MM.1S (cell line): ENCODE measurements around the gene DCDC2C.

Experiments used
- DNase-seq: peaks from one replicate; pipeline ENCODE4 v3.0.0-alpha.2; 2015
- H2AFZ ChIP-seq: fragments of 300-600 bp; sonication (generic); 2 replicates; pipeline ENCODE4 v1.6.0; 2016; ENCODE audit warnings: antibody characterized with exemption, low read length
- H3F3A ChIP-seq: fragments of 300-600 bp; sonication (generic); 2 replicates; pipeline ENCODE4 v1.6.1; 2016; ENCODE audit warnings: mild to moderate bottlenecking, antibody characterized with exemption, low read length, moderate library complexity, mixed read lengths; ENCODE audit not compliant: insufficient read depth
- H3K27ac ChIP-seq: fragments of 300-600 bp; sonication (generic); 2 replicates; pipeline ENCODE4 v1.5.1; 2016; ENCODE audit warnings: mild to moderate bottlenecking, low read length
- H3K27me3 ChIP-seq: fragments of 300-600 bp; sonication (generic); replicated peaks from 2 replicates; pipeline ENCODE4 v1.6.0; 2016; ENCODE audit warnings: low read length; ENCODE audit not compliant: insufficient read depth
- H3K36me3 ChIP-seq: fragments of 300-600 bp; sonication (generic); replicated peaks from 2 replicates; pipeline ENCODE4 v1.6.1; 2016; ENCODE audit warnings: mild to moderate bottlenecking, low read length, mixed read lengths; ENCODE audit not compliant: insufficient read depth
- H3K4me1 ChIP-seq: fragments of 300-600 bp; sonication (generic); 2 replicates; pipeline ENCODE4 v1.6.1; 2016; ENCODE audit warnings: low read length, mixed read lengths
- H3K4me2 ChIP-seq: fragments of 300-600 bp; sonication (generic); 2 replicates; pipeline ENCODE4 v1.6.0; 2016; ENCODE audit warnings: low read depth, low read length
- H3K4me3 ChIP-seq: fragments of 300-600 bp; sonication (generic); 2 replicates; pipeline ENCODE4 v1.5.1; 2016; ENCODE audit warnings: low read length, mixed read lengths
- H3K79me2 ChIP-seq: fragments of 300-600 bp; sonication (generic); 2 replicates; pipeline ENCODE4 v1.6.1; 2016; ENCODE audit warnings: mixed run types, low read length, mixed read lengths
- H3K9ac ChIP-seq: fragments of 300-600 bp; sonication (generic); 2 replicates; pipeline ENCODE4 v1.6.1; 2016; ENCODE audit warnings: low read length, mixed read lengths
- H3K9me2 ChIP-seq: fragments of 300-600 bp; sonication (generic); replicated peaks from 2 replicates; pipeline ENCODE4 v1.6.1; 2016; ENCODE audit warnings: mild to moderate bottlenecking, low read length, mixed read lengths; ENCODE audit not compliant: insufficient read depth
- H3K9me3 ChIP-seq: fragments of 300-600 bp; sonication (generic); replicated peaks from 2 replicates; pipeline ENCODE4 v1.6.1; 2016; ENCODE audit warnings: mild to moderate bottlenecking, low read length, mixed read lengths; ENCODE audit not compliant: insufficient read depth
- H4K20me1 ChIP-seq: fragments of 300-600 bp; sonication (generic); 2 replicates; pipeline ENCODE4 v1.6.1; 2016; ENCODE audit warnings: mild to moderate bottlenecking, low read length, moderate library complexity, mixed read lengths; ENCODE audit not compliant: insufficient read depth
- EZH2 ChIP-seq: fragments of 300-600 bp; sonication (generic); optimal IDR thresholded peaks from 2 replicates; pipeline ENCODE3; 2017; ENCODE audit warnings: low read depth, mild to moderate bottlenecking, antibody characterized with exemption, low read length, mixed read lengths
- EZH2phosphoT487 ChIP-seq: fragments of 300-600 bp; sonication (generic); IDR thresholded peaks from 2 replicates; pipeline ENCODE4 v1.6.1; 2018; ENCODE audit warnings: antibody characterized with exemption, low read length
- TF ChIP-seq, protein P1 (sequence below): fragments of 300-600 bp; sonication (generic); IDR thresholded peaks from 2 replicates; pipeline ENCODE4 v1.5.1; 2016; ENCODE audit warnings: antibody characterized with exemption, low read length, mixed read lengths

The DCDC2C gene

DNA sequence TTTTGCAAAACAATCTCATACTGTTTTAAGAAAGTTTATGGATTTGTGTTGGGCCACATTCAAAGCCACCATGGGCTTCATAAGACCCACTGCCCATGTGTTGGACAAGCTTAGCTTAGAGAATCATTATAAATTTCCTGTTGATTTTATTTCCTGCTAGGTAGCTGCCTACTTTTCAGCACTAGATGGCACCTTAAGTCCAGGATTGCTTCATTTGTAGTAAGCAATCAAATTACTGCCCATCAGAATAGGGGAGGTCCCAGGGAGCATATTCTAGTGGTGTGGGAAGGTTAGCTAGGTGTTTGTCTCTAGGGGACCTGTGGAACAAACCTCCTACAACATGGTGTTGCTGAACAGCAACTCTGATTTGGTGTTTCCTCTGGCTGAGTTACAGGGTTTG is 11.0 kb upstream of the DCDC2C start:
- no peaks in the 10 kb centered on the region for H4K20me1 ChIP-seq
- no peaks in the 10 kb centered on the region for H3K36me3 ChIP-seq
- no peak overlapping the region for H2AFZ ChIP-seq
- no peak overlapping the region for H3K4me3 ChIP-seq
- H3K9ac ChIP-seq, result no peak overlapping the region
- TF ChIP-seq EZH2, result no peak
- TF ChIP-seq, protein P1, sequence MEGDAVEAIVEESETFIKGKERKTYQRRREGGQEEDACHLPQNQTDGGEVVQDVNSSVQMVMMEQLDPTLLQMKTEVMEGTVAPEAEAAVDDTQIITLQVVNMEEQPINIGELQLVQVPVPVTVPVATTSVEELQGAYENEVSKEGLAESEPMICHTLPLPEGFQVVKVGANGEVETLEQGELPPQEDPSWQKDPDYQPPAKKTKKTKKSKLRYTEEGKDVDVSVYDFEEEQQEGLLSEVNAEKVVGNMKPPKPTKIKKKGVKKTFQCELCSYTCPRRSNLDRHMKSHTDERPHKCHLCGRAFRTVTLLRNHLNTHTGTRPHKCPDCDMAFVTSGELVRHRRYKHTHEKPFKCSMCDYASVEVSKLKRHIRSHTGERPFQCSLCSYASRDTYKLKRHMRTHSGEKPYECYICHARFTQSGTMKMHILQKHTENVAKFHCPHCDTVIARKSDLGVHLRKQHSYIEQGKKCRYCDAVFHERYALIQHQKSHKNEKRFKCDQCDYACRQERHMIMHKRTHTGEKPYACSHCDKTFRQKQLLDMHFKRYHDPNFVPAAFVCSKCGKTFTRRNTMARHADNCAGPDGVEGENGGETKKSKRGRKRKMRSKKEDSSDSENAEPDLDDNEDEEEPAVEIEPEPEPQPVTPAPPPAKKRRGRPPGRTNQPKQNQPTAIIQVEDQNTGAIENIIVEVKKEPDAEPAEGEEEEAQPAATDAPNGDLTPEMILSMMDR, result peak; percentile 14; the same call in 1 of the 2 replicates
- DNase-seq, result no peak
- no peaks in the 10 kb centered on the region for H3K4me1 ChIP-seq
- no peak overlapping the region for H3K4me2 ChIP-seq
- no peaks in the 10 kb centered on the region for H3F3A ChIP-seq
- H3K9me2 ChIP-seq, result no peaks in the 10 kb centered on the region
- no peak overlapping the region for H3K27ac ChIP-seq
- H3K79me2 ChIP-seq, result no peaks in the 10 kb centered on the region
- no peaks in the 10 kb centered on the region; the same call in 1 of the 2 replicates for H3K27me3 ChIP-seq
- no peaks in the 10 kb centered on the region for H3K9me3 ChIP-seq

DNA sequence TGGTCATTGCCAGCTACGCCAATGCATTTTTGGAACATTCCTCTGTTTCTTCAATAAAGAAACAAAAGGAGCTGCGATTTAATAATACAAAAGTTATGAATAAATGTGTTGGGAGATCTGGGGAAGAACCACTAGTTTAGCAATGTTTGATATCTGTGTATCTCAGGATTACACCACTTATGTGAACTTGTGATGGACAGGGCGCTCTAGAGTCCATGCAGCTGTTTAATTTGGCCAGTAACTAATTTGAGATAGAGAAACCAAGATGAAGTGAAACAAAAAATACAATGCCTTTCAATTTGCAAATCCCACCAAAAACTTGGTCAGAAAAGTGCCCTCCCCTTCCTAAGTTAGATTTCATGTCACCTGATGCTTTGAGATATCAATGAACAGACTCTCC is 6.8 kb upstream of the DCDC2C start:
- no peak for DNase-seq
- Histone ChIP-seq H3K4me2 (no peak overlapping the region), H3K9me2 (no peaks in the 10 kb centered on the region), H3F3A (no peaks in the 10 kb centered on the region), H3K4me1 (no peaks in the 10 kb centered on the region), H3K27me3 (no peaks in the 10 kb centered on the region), H3K9me3 (no peaks in the 10 kb centered on the region), H3K4me3 (no peak overlapping the region), H3K27ac (no peak overlapping the region), H4K20me1 (no peaks in the 10 kb centered on the region), H3K9ac (no peak overlapping the region), H3K36me3 (no peaks in the 10 kb centered on the region), H3K79me2 (no peaks in the 10 kb centered on the region), H2AFZ (no peak overlapping the region)
- no peak for TF ChIP-seq EZH2phosphoT487
- TF ChIP-seq, protein P1, result no peak
- no peak for TF ChIP-seq EZH2

DNA sequence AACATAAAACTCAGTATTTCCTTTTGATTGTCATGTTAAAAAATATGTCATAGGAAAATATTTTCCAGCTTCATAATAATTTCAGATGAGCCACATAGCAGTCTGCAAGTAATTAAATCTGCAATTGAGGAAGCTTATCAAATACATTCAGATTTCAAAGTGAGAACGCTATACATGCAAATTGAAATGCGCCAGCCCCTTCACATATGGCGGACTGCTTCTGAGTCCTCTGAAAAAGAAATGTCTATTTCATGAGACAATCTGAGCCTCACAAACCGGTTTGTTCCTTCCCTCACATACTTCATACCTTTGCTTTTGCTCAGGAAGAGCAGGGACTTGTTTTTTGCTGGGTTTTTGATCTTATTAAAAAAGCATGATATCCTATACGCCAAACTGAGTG is 2.3 kb upstream of the DCDC2C start:
- DNase-seq, result no peak
- H3K36me3 ChIP-seq, result no peaks in the 10 kb centered on the region

More for the DNA sequence above, 2.3 kb upstream of the DCDC2C start:
- no peaks in the 10 kb centered on the region for H3F3A ChIP-seq
- no peak overlapping the region for H2AFZ ChIP-seq
- H4K20me1 ChIP-seq, result no peaks in the 10 kb centered on the region
- no peak overlapping the region for H3K27ac ChIP-seq
- H3K4me1 ChIP-seq, result no peaks in the 10 kb centered on the region
- TF ChIP-seq EZH2phosphoT487, result no peak
- TF ChIP-seq EZH2, result no peak
- TF ChIP-seq, protein P1, result no peak
- no peak overlapping the region for H3K4me2 ChIP-seq
- no peaks in the 10 kb centered on the region for H3K79me2 ChIP-seq
- H3K9ac ChIP-seq, result no peak overlapping the region
- no peak overlapping the region for H3K4me3 ChIP-seq
- no peaks in the 10 kb centered on the region for H3K9me2 ChIP-seq
- H3K9me3 ChIP-seq, result no peaks in the 10 kb centered on the region
- H3K27me3 ChIP-seq, result no peaks in the 10 kb centered on the region
